Measurements from ENCODE around the gene PTPRN2. TPM values are rescaled to one million over a fixed set of nuclear protein-coding genes. Genes with fewer than 3 reads are reported as not detected.
"Not testable (repeated sequence)": the region's sequence is repeated elsewhere in the genome, so short reads cannot be mapped to it uniquely, and the experiment has no call there.

The PTPRN2 gene
- total RNA-seq, 4 donors from 2014 or later: 6.6 to 10.7 (median 8.2) TPM

- no peak for DNase-seq (ENCODE audit: low spot score in 2 of 2)
These were observed 1094.6 kb downstream of the PTPRN2 start for GRCh38 chr7:157493017-157493416.

GRCh38 chr7:157490465-157490912, 1097.1 kb downstream of the PTPRN2 start:
- Histone ChIP-seq H3K9me3 (peaks cover 0 to 23% (median 0%) of the 10 kb centered on the region in 4 donors), H3K27ac (no peak overlapping the region), H3K4me3 (no peak overlapping the region), H3K4me1 (no peaks in the 10 kb centered on the region), H3K36me3 (no peaks in the 10 kb centered on the region), H3K27me3 (no peaks in the 10 kb centered on the region)
- WGBS, 2 donors: 82 to 85% methylated on average over 8 of the region's 8 CpGs
- no peak for DNase-seq (ENCODE audit: low spot score in 2 of 2)
- no peak for TF ChIP-seq CTCF (IDR thresholded peaks at IDR 0.05)
- peak in 1 of 2 donors; percentile 45 for TF ChIP-seq EP300 (IDR thresholded peaks at IDR 0.05)

More at GRCh38 chr7:157493017-157493416, 1094.6 kb downstream of the PTPRN2 start:
- Histone ChIP-seq H3K27me3 (no peaks in the 10 kb centered on the region), H3K9me3 (peaks cover 0 to 23% (median 0%) of the 10 kb centered on the region in 4 donors), H3K4me3 (no peak overlapping the region), H3K27ac (no peak overlapping the region), H3K36me3 (no peaks in the 10 kb centered on the region), H3K4me1 (no peaks in the 10 kb centered on the region)
- WGBS, 2 donors: 47 to 51% methylated on average over 5 of the region's 5 CpGs
- TF ChIP-seq CTCF (IDR thresholded peaks at IDR 0.05): no peak
- TF ChIP-seq EP300 (IDR thresholded peaks at IDR 0.05): no peak

- not testable (repeated sequence) for H3K27ac ChIP-seq; H3K4me3 ChIP-seq; H3K36me3 ChIP-seq; DNase-seq (ENCODE audit: low spot score in 2 of 2); H3K4me1 ChIP-seq; H3K27me3 ChIP-seq
- H3K9me3 ChIP-seq: peaks cover 0 to 23% (median 0%) of the 10 kb centered on the region in 4 donors
- 74 to 85% methylated on average over 3 of the region's 3 CpGs for WGBS, 2 donors
These were observed 1097.8 kb downstream of the PTPRN2 start for GRCh38 chr7:157489870-157490269.

Small RNAs within 50 kb of the gene (small RNA-seq; reads per million reads assigned to genes)
- not detected for gene MIR153-2
- not detected for gene MIR5707
- gene MIR595: not detected
- not detected for gene THAP5P1

Other genes with a start within 250 kb of the PTPRN2 start
- gene NCAPG2, start 117.0 kb upstream of the PTPRN2 start, total RNA-seq: 10 to 100 TPM in 2 of 4 donors, 1 to 10 TPM in 2; 6.5 to 17.9 (median 11.0) TPM
- gene ESYT2, start 241.7 kb upstream of the PTPRN2 start, total RNA-seq: 100 to 1,000 TPM in 3 of 4 donors, 10 to 100 TPM in 1; 91.0 to 124 (median 114) TPM